Psoas muscle (tissue), 8 donors: ENCODE data around the gene HNRNPUL1. TPM values are rescaled to one million over a fixed set of nuclear protein-coding genes. Genes with fewer than 3 reads are reported as not detected.

ENCODE experiments used
- ATAC-seq, 4 donors: fragments of 200-7000 bp; cut with Tn5 transposase; one replicate each; pipeline ENCODE4 v1.9.1; 2020; ENCODE audit warnings: moderate library complexity in 3 of 4, mild to moderate bottlenecking in 2 of 4
- DNase-seq, 2 donors: peaks; one replicate each; pipeline ENCODE4 v3.0.0-alpha.2; 2020
- H3K27ac ChIP-seq: fragments of 200-600 bp; one replicate; pipeline ENCODE4 v1.8.0; 2022
- H3K27me3 ChIP-seq, 3 donors: fragments of 200-600 bp in 1 of 3; one replicate each; pipeline versions ENCODE4 v1.6.1 to v1.8.0; 2013 to 2022; ENCODE audit warnings: low read length in 2 of 3, mild to moderate bottlenecking in 2 of 3, moderate library complexity in 1 of 3; ENCODE audit not compliant: insufficient read depth in 3 of 3
- H3K36me3 ChIP-seq, 2 donors: fragments of 200-600 bp in 1 of 2; one replicate each; pipeline versions ENCODE4 v1.6.1 to v1.8.0; 2013 to 2022; ENCODE audit warnings: low read depth in 1 of 2, mild to moderate bottlenecking in 1 of 2, moderate library complexity in 1 of 2; ENCODE audit not compliant: insufficient read depth in 1 of 2
- H3K4me1 ChIP-seq: fragments of 200-600 bp; one replicate; pipeline ENCODE4 v1.8.0; 2022
- H3K4me3 ChIP-seq: fragments of 200-600 bp; one replicate; pipeline ENCODE4 v1.8.0; 2022; ENCODE audit warnings: mild to moderate bottlenecking
- H3K9me3 ChIP-seq: fragments of 200-600 bp; one replicate; pipeline ENCODE4 v1.8.0; 2022
- WGBS, 3 donors: extraction: QIAGEN DNeasy Blood & Tissue Kit; methylation state at CpG; one replicate each; pipeline versions ENCODE4 v1.1.6 to v1.1.7; 2013; 5-methylcytosine and 5-hydroxymethylcytosine counted together
- intact Hi-C, 2 donors: fragments of 100-400 bp; cut with DNase I; formaldehyde crosslinking; loops; one replicate each; pipeline versions ENCODE4 v1.11.0 to v1.14.2; 2022
- polyA plus RNA-seq, 3 donors: library from polyadenylated mRNA; stranded (reverse); fragments of 200-250 nt; gene quantifications; one replicate each; pipeline ENCODE4 v1.2.3, GENCODE V29; 2013
- total RNA-seq, 4 donors: library from RNA; stranded (reverse); fragmentation: NEBNext Ultra II Directional in 2 of 4; extraction: Animal tissue kit (Norgen Biotek cat#: 25700) in 2 of 4; gene quantifications; one replicate each; pipeline versions ENCODE4 v1.2.1 to v1.2.4, GENCODE V29; 2021 to 2023
- TF ChIP-seq, protein P1 (sequence below): fragments of 200-600 bp; IDR thresholded peaks from one replicate; pipeline ENCODE4 v1.8.0; 2022; ENCODE audit warnings: antibody characterized with exemption
- donor health status: healthy with polysubstance abuse.
- donor health status: DM: no; HTN: no; CAD: no; lungs with moderate emphysema.
- donor health status: Bipolar disorder and iron deficiency.
- donor health status: healthy.
- donor health status: DM: yes; HTN: yes; CAD: no.
- donor health status: DM: no; HTN: no; CAD: no.
- donor health status: DM: no; HTN: no; CAD: no.
- donor health status: DM: yes; HTN: yes; CAD: no.

The HNRNPUL1 gene
- total and polyA plus RNA-seq, 7 donors = 54.3 to 129 (median 82.3) TPM

DNA sequence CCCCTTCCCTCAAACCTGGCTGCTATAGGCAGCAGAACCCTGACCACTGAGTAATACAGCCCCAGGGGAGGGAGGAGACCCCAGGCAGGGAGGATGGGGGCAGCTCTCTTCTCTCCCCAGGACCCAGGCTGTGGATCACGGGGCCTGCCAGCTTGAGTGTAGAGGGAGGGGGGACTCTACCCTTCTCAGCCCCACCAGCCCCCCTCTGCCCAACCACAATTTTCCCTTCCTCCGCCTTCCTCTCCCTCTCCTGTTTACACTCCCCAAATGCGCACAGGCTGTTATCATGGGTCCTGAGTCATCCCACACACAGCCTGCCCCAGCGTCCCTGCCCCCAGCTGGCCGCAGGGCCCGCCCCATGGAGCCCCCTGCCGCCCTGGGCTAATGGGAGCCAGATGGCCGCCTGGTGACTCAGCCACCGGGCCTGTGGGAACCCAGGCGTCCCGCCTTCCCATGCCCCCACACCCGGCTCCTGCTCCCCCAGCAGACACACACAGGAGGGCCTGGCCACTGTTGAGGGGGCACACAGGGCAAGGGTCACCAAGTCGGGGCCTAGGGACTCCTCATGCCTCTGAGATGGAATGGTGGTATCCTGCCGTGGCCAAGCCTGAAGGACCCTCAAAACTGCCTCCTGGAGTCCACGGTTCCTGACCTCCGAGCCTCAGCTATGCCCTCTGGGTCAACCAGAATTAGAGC lies 59.4 kb downstream of the HNRNPUL1 start:
- H3K27ac ChIP-seq = peak overlapping the region; percentile 72
- 60 to 76% (median 64%) methylated on average over 15 to 16 of the region's 16 CpGs for WGBS, 3 donors
- H3K36me3 ChIP-seq = peaks cover 0 to 38% of the 10 kb centered on the region in 2 donors
- H3K9me3 ChIP-seq = no peaks in the 10 kb centered on the region
- no peak overlapping the region for H3K4me3 ChIP-seq
- intact Hi-C loops = loop anchor here in 1 of 2 donors (5.0 kb wide), 1 partner anchor 104 kb away; the partner anchor contains the start of gene B3GNT8
- no peaks in the 10 kb centered on the region for H3K27me3 ChIP-seq
- TF ChIP-seq, protein P1, sequence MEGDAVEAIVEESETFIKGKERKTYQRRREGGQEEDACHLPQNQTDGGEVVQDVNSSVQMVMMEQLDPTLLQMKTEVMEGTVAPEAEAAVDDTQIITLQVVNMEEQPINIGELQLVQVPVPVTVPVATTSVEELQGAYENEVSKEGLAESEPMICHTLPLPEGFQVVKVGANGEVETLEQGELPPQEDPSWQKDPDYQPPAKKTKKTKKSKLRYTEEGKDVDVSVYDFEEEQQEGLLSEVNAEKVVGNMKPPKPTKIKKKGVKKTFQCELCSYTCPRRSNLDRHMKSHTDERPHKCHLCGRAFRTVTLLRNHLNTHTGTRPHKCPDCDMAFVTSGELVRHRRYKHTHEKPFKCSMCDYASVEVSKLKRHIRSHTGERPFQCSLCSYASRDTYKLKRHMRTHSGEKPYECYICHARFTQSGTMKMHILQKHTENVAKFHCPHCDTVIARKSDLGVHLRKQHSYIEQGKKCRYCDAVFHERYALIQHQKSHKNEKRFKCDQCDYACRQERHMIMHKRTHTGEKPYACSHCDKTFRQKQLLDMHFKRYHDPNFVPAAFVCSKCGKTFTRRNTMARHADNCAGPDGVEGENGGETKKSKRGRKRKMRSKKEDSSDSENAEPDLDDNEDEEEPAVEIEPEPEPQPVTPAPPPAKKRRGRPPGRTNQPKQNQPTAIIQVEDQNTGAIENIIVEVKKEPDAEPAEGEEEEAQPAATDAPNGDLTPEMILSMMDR = no peak
- H3K4me1 ChIP-seq = peaks cover 57% of the 10 kb centered on the region
- ATAC-seq (peak in 2 of 4 donors; percentile 13 to 18), DNase-seq (peak; percentile 81 to 88)

DNA sequence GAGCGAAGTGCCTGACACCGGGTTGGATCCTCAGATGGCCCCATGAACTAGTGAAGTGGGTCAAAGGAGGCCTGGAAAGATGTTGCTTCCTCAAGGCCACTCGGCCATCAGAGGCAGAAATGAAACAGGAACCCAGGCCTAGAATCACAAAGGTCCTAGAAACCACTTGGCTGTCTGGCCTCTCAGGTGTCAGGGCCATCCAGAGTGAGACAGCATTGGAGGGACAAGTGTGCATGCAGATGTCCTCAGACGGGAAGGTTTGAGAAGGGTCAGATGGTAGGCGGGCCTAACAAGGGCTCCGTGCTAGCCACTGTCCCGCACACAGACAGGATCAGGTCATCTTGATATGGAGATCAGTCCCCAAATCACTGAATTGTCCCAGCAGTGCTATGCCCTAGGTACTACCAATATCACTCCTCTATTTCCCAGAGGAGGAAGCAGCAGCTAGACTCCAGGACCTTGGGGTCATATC lies 60.1 kb downstream of the HNRNPUL1 start:
- intact Hi-C loops = loop anchor here in 1 of 2 donors (5.0 kb wide), 1 partner anchor 103 kb away; the partner anchor contains the start of gene B3GNT8
- peaks cover 59% of the 10 kb centered on the region for H3K4me1 ChIP-seq
- H3K4me3 ChIP-seq = no peak overlapping the region
- peaks cover 0 to 31% of the 10 kb centered on the region in 2 donors for H3K36me3 ChIP-seq
- ATAC-seq = no peak
- no peaks in the 10 kb centered on the region for H3K9me3 ChIP-seq
- peak in 1 of 2 donors; percentile 41 for DNase-seq
- peak overlapping the region; percentile 72 for H3K27ac ChIP-seq
- 46 to 69% (median 48%) methylated on average over 7 of the region's 7 CpGs for WGBS, 3 donors
- H3K27me3 ChIP-seq = no peaks in the 10 kb centered on the region
- TF ChIP-seq, protein P1 = no peak

DNA sequence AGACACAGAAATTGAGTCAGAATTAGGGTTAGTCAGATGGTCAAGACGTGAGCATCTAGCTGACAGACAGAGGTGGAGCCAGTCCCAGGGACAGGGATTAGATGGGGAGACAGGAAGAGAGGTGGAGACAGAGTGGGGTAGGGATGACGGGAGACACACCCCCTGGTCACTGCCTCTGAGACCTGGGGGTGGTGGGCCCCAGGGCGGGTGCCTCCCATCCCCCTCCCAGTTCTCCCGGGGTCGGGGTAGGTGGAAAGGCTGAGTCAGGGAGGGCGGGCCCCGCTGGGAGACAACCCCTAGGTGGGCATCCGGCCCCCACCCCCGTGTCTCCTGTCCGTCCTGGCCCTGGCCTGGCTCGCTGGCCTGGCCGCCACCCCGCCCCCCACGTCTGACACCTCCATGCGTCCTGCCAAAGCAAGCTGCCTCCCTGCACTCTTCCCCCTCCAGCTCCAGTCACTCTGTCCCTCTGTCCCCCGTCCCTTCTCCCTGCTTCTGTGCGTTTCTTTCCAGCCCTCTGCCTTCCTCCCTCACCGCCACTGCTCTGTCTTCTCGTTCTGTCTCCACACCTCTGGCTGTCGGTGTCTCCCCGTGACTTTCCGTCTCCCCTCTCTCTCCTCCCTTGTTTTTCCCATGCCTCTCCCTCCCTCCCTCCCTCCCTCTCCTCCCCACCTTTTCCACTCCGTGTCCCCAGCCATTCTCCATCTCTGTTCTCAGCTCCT lies 60.9 kb downstream of the HNRNPUL1 start:
- intact Hi-C loops = loop anchor here in 1 of 2 donors (5.0 kb wide), 1 partner anchor 102 kb away; the partner anchor contains the start of gene B3GNT8
- TF ChIP-seq, protein P1 = no peak
- Histone ChIP-seq H3K9me3 (no peaks in the 10 kb centered on the region), H3K4me3 (peak overlapping the region; percentile 53), H3K27me3 (no peaks in the 10 kb centered on the region), H3K27ac (peak overlapping the region; percentile 72), H3K36me3 (peaks cover 0 to 23% of the 10 kb centered on the region in 2 donors), H3K4me1 (peaks cover 59% of the 10 kb centered on the region)
- DNase-seq (peak; percentile 74 to 84), ATAC-seq (peak; percentile 39 to 61 (median 51))
- WGBS, 3 donors = 1 to 3% (median 1%) methylated on average over 13 to 23 of the region's 23 CpGs

DNA sequence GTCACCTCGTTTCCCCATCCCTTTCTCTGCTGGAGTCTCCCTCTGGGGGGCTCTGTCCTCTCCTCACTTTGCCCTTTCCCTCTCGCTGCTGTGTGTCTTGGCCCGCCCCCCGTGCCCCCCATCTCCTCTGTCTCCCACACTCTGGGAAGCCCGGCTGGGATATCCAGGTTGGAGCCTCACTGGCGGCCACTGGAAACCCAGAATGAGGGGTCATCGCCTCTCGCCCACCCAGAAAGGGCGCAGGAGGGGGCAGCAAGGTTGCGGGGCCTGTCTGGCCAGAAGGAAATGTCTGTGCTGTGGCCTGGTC lies 61.4 kb downstream of the HNRNPUL1 start:
- DNase-seq (no peak), ATAC-seq (no peak)
- H3K27me3 ChIP-seq = no peaks in the 10 kb centered on the region
- no peaks in the 10 kb centered on the region for H3K9me3 ChIP-seq
- peaks cover 0 to 18% of the 10 kb centered on the region in 2 donors for H3K36me3 ChIP-seq
- H3K4me3 ChIP-seq = peak overlapping the region; percentile 53
- 3 to 4% (median 3%) methylated on average over 9 to 10 of the region's 10 CpGs for WGBS, 3 donors
- peaks cover 59% of the 10 kb centered on the region for H3K4me1 ChIP-seq
- peak overlapping the region; percentile 72 for H3K27ac ChIP-seq
- TF ChIP-seq, protein P1 = no peak
- intact Hi-C loops = no loop called here
